NCI-H345 treated with DMSO at 0.1 percent for 48 hours (cell line): ENCODE measurements around the gene GJD4.

Experiments
- DNase-seq: peaks from one replicate; lab custom pipeline; 2025; ENCODE audit not compliant: unreplicated experiment; lab: John Stamatoyannopoulos, UW

Gene GJD4

GRCh38 chr10:35578618-35578956, 26.6 kb upstream of the GJD4 start:
- no peak for DNase-seq

GRCh38 chr10:35579116-35579515, 26.0 kb upstream of the GJD4 start:
- DNase-seq, result no peak

- no peak for DNase-seq
Measured at GRCh38 chr10:35579726-35580422, 25.3 kb upstream of the GJD4 start.

- DNase-seq, result no peak
Measured at GRCh38 chr10:35580423-35580770, 24.7 kb upstream of the GJD4 start.

GRCh38 chr10:35581655-35582054, 23.5 kb upstream of the GJD4 start:
- no peak for DNase-seq

- DNase-seq, result no peak
Measured at GRCh38 chr10:35584946-35585345, 20.2 kb upstream of the GJD4 start.

- DNase-seq, result no peak
Measured at GRCh38 chr10:35585356-35585755, 19.8 kb upstream of the GJD4 start.

- DNase-seq, result no peak
Measured at GRCh38 chr10:35585903-35586535, 19.1 kb upstream of the GJD4 start.

GRCh38 chr10:35588836-35589235, 16.3 kb upstream of the GJD4 start:
- no peak for DNase-seq

GRCh38 chr10:35592441-35592840, 12.7 kb upstream of the GJD4 start:
- no peak for DNase-seq

- DNase-seq, result no peak
Measured at GRCh38 chr10:35594115-35595079, 10.7 kb upstream of the GJD4 start.

- DNase-seq, result no peak
Measured at GRCh38 chr10:35595106-35595505, 10.0 kb upstream of the GJD4 start.

- no peak for DNase-seq
Measured at GRCh38 chr10:35598379-35598778, 6.8 kb upstream of the GJD4 start.

- no peak for DNase-seq
Measured at GRCh38 chr10:35600193-35600592, 4.9 kb upstream of the GJD4 start.

- DNase-seq, result no peak
Measured at GRCh38 chr10:35606430-35606829, 1.3 kb downstream of the GJD4 start.

- DNase-seq, result no peak
Measured at GRCh38 chr10:35607475-35608327, 2.6 kb downstream of the GJD4 start.

GRCh38 chr10:35608328-35608672, 3.2 kb downstream of the GJD4 start:
- DNase-seq, result no peak

GRCh38 chr10:35611750-35612149, 6.6 kb downstream of the GJD4 start:
- no peak for DNase-seq

- DNase-seq, result no peak
Measured at GRCh38 chr10:35612385-35613106, 7.4 kb downstream of the GJD4 start.

GRCh38 chr10:35613107-35613440, 7.9 kb downstream of the GJD4 start:
- DNase-seq, result no peak
